A673 (cell line): ENCODE measurements around the gene ANO7.

ENCODE experiments used
- CTCF ChIP-seq: fragments of 300-800, 200-600 bp; sonication (generic); conservative IDR thresholded peaks from 2 replicates; pipeline ENCODE4 v1.5.1; 2017; ENCODE audit warnings: low read depth, mild to moderate bottlenecking, antibody characterized with exemption, low read length, moderate library complexity, mixed read lengths
- EZH2 ChIP-seq: fragments of 200-600 bp; sonication (generic); IDR thresholded peaks from 2 replicates; pipeline ENCODE4 v1.6.1; 2017; ENCODE audit warnings: borderline replicate concordance, low read depth, mild to moderate bottlenecking, mixed read lengths, antibody characterized with exemption, low read length; ENCODE audit not compliant: poor library complexity, severe bottlenecking

GRCh38 chr2:241269707-241270520 lies 81.4 kb downstream of the ANO7 start:
- TF ChIP-seq CTCF (no peak), EZH2 (no peak)
